NCI-H2196 (cell line): Measurements from ENCODE around the gene PMEL.

ENCODE experiments used
- DNase-seq: peaks from one replicate; lab custom pipeline; 2025; ENCODE audit not compliant: unreplicated experiment; lab: John Stamatoyannopoulos, UW

Gene PMEL

GRCh38 chr12:55942577-55943136, 23.2 kb downstream of the PMEL start:
- DNase-seq, result no peak

- no peak for DNase-seq
These were observed 23.8 kb downstream of the PMEL start for GRCh38 chr12:55942055-55942454.

- DNase-seq, result peak; percentile 91
These were observed 25.6 kb downstream of the PMEL start for GRCh38 chr12:55940065-55940732.

GRCh38 chr12:55938826-55939501, 26.9 kb downstream of the PMEL start:
- no peak for DNase-seq

- DNase-seq, result no peak
These were observed 27.9 kb downstream of the PMEL start for GRCh38 chr12:55937981-55938380.

- DNase-seq, result no peak
These were observed 30.1 kb downstream of the PMEL start for GRCh38 chr12:55935738-55936151.

- no peak for DNase-seq
These were observed 31.1 kb downstream of the PMEL start for GRCh38 chr12:55934773-55935172.

- no peak for DNase-seq
These were observed 31.8 kb downstream of the PMEL start for GRCh38 chr12:55933799-55934742.

- no peak for DNase-seq
These were observed 32.6 kb downstream of the PMEL start for GRCh38 chr12:55933169-55933798.

GRCh38 chr12:55932551-55932910, 33.3 kb downstream of the PMEL start:
- no peak for DNase-seq

GRCh38 chr12:55931780-55932550, 33.9 kb downstream of the PMEL start:
- DNase-seq, result no peak

- DNase-seq, result no peak
These were observed 34.5 kb downstream of the PMEL start for GRCh38 chr12:55931317-55931779.

GRCh38 chr12:55930771-55931316, 35.0 kb downstream of the PMEL start, which contains the start of gene DGKA:
DGKA (plus strand) TSS chr12:55931162; CDS start chr12:55936504, 5,342 bp downstream.
- peak; percentile 58 for DNase-seq

GRCh38 chr12:55929306-55929791, 36.5 kb downstream of the PMEL start:
- no peak for DNase-seq

GRCh38 chr12:55927588-55928502, 38.0 kb downstream of the PMEL start, which contains the start of gene PYM1:
PYM1 (minus strand) TSS chr12:55927894; CDS start chr12:55927761, 133 bp downstream.
- peak; percentile 65 for DNase-seq

- peak; percentile 90 for DNase-seq
These were observed 38.9 kb downstream of the PMEL start for GRCh38 chr12:55926738-55927587.
